Measurements from ENCODE around the gene UNC45B.
"Not testable (repeated sequence)": the region's sequence is repeated elsewhere in the genome, so short reads cannot be mapped to it uniquely, and the experiment has no call there.

Gene UNC45B

DNA sequence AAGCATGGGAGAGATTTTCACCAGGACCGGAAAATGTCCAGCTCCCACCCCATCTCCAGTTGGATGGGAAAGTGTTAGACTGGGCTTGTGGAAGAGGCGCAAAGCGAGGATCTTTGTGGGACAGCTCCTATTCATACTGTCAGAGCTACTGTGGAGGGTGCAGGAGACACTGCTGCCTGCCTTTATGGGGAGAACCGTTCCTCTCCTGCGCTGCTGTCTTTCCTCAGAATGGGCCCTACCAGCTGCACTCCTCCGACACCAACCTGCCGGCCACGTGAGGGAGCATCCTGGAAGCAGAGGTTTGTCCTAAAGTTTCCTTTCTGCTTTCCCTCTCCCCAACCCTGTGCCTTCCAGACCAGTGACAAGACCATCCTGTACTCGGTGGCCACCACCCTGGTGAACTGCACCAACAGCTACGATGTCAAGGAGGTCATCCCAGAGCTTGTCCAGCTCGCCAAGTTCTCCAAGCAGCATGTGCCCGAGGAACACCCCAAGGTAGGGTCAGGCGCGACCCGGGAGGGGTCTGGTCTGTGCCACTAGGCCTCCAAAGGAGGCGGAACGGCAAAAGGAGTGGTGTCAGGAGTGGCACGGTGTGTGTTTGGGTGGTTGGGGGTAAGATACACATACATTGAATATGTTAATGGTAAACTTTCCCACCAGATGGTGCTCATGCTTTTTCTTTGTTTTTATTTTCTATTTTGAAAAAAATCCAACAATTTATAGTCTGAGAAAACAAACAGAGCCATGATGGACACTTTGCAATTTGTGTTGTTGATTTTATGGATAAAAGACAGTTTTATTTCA, 23.6 kb downstream of the UNC45B start:
- no peak overlapping the region for H3K4me3 ChIP-seq (ENCODE audit: low read depth, low read length)
- DNase-seq (ENCODE audit: low read depth): no peak
- in situ Hi-C loops (cut with HindIII; ENCODE audit: low sequenced_read_pairs): no loop called here

DNA sequence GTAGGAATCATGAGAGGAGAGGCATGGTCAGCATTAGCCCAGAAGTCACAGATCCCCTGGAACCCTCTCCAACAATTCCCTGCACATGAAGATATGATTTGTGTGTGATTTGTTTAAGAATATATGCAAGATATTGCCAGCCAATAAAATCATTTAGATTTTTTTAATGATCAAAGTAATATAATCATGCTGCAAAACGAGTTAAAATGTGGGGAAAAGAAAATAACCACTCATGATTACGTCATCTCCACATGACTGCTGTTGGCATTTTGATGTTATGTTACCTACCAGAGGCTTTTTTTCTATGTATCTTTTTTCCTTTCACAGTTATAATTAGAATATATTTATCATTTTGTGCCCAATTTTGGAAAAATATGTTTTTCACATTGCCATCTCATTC, 24.2 kb downstream of the UNC45B start:
- TF ChIP-seq, protein P1, sequence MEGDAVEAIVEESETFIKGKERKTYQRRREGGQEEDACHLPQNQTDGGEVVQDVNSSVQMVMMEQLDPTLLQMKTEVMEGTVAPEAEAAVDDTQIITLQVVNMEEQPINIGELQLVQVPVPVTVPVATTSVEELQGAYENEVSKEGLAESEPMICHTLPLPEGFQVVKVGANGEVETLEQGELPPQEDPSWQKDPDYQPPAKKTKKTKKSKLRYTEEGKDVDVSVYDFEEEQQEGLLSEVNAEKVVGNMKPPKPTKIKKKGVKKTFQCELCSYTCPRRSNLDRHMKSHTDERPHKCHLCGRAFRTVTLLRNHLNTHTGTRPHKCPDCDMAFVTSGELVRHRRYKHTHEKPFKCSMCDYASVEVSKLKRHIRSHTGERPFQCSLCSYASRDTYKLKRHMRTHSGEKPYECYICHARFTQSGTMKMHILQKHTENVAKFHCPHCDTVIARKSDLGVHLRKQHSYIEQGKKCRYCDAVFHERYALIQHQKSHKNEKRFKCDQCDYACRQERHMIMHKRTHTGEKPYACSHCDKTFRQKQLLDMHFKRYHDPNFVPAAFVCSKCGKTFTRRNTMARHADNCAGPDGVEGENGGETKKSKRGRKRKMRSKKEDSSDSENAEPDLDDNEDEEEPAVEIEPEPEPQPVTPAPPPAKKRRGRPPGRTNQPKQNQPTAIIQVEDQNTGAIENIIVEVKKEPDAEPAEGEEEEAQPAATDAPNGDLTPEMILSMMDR (IDR thresholded peaks at IDR 0.05; ENCODE audit: low read depth, low read length, missing control alignments): no peak
- no peak overlapping the region for H3K4me3 ChIP-seq (ENCODE audit: low read depth, low read length)
- no peak for DNase-seq (ENCODE audit: low read depth)
- in situ Hi-C loops (cut with HindIII; ENCODE audit: low sequenced_read_pairs): no loop called here

More for the DNA sequence above, 23.6 kb downstream of the UNC45B start:
- TF ChIP-seq, protein P1 (IDR thresholded peaks at IDR 0.05; ENCODE audit: low read depth, low read length, missing control alignments): peak; percentile 2

DNA sequence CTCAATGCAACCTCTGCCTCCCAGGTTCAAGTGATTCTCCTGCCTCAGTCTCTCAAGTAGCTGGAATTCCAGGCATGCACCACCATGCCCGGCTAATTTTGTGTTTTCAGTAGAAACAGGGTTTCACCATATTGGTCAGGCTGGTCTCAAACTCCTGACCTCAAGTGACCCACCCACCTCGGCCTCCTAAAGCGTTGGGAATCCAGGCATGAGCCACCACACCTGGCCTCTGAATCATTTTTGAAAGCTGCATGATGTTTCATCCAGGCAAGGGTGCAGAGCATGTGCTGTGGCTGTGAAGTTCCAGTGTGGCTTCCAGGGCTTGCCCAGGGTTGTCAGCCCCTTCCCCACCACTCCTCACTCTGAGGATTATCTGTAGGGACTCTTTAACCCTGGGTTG, 24.7 kb downstream of the UNC45B start:
- H3K4me3 ChIP-seq (ENCODE audit: low read depth, low read length); in situ Hi-C loops (cut with HindIII; ENCODE audit: low sequenced_read_pairs): not testable (repeated sequence)

DNA sequence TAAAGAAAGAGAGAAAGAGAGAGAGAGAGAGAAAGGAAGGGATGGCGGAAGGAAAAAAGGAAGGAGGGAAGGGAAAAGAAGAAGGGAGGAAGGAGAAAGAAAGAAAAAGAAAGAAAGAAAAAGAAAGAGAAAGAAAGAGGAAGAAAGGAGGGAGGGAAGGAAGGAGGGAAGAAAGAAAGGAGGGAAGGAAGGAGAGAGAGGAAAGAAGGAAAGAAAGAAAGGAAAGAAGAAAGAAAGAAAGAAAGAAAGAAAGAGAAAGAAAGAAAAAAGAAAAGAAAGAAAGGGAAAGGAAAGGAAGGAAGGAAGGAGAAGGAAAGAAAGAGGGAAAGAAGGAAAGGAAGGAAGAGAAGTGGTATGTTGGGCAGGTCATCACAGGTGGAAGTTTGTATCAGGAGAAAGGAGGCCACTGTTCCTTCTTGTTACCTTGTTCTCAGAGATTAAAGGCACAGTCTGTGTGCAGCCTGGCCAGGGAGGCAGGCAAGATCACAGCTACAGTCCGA, 27.3 kb downstream of the UNC45B start:
- DNase-seq (ENCODE audit: low read depth): no peak
- no peak overlapping the region for H3K4me3 ChIP-seq (ENCODE audit: low read depth, low read length)
- TF ChIP-seq, protein P1 (IDR thresholded peaks at IDR 0.05; ENCODE audit: low read depth, low read length, missing control alignments): no peak
- in situ Hi-C loops (cut with HindIII; ENCODE audit: low sequenced_read_pairs): no loop called here

More for the DNA sequence above, 24.7 kb downstream of the UNC45B start:
- not testable (repeated sequence) for DNase-seq (ENCODE audit: low read depth)

DNA sequence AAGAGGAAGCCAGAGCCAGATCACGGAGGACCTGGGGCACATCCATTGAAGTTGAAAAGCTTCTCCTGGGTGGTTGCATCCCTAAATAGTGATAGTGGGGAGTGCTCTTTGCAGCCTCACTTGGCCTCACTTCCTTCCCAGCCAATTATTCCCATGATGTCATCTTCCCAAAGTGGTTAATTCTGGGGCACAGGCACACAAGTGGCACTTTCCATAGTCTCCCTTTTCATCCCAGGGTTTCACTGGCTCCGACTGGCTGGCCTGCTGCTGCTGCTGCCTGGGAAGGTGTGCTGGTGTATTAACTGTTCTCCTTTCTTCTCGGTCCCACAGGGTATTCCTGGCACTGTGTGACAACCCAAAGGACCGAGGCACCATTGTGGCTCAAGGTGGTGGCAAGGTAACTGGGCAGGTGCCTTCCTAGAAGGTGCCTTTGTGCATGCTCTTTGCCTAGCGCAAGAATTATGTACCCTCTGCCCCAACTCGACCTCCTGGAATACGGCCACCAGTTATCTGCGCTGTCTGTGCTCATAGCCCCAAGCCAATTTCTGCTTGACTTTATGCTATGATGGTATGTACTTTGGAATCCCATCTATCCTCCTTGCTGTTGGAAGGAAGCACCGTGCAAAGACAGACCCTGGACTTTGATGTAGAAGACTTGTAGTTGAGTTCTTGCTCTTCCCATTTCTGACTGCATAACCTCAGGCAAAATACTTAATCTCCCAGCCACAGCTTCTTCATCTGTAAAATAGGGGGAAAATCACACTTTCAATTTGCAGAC, 28.2 kb downstream of the UNC45B start:
- no peak for DNase-seq (ENCODE audit: low read depth)
- TF ChIP-seq, protein P1 (IDR thresholded peaks at IDR 0.05; ENCODE audit: low read depth, low read length, missing control alignments): no peak
- no peak overlapping the region for H3K4me3 ChIP-seq (ENCODE audit: low read depth, low read length)
- in situ Hi-C loops (cut with HindIII; ENCODE audit: low sequenced_read_pairs): no loop called here

DNA sequence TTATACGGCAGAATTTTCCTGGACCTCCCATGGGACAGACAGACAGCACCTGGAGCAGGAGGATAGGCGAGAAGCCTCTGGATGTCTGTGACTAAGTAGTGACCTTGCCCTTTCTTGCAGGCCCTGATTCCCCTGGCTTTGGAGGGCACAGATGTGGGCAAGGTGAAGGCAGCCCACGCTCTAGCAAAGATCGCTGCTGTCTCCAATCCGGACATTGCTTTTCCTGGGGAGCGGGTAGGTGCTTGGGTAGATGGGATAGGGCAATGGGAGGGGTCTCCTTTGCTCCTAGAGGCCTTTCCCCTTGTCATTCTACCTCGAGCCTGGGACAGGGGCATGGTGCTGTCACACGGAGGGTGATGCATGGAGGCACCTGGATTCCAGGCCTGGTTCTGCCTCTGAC, 29.3 kb downstream of the UNC45B start:
- in situ Hi-C loops (cut with HindIII; ENCODE audit: low sequenced_read_pairs): no loop called here
- no peak for DNase-seq (ENCODE audit: low read depth)
- H3K4me3 ChIP-seq (ENCODE audit: low read depth, low read length): no peak overlapping the region
- TF ChIP-seq, protein P1 (IDR thresholded peaks at IDR 0.05; ENCODE audit: low read depth, low read length, missing control alignments): no peak

DNA sequence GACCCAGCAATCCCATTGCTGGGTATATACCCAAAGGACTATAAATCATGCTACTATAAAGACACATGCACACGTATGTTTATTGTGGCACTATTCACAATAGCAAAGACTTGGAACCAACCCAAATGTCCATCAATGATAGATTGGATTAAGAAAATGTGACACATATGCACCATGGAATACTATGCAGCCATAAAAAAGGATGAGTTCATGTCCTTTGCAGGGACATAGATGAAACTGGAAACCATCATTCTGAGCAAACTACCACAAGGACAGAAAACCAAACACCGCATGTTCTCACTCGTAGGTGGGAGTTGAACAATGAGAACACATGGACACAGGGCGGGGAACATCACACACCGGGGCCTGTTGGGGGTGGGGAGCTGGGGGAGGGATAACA, 31.8 kb downstream of the UNC45B start:
- H3K4me3 ChIP-seq (ENCODE audit: low read depth, low read length); in situ Hi-C loops (cut with HindIII; ENCODE audit: low sequenced_read_pairs); DNase-seq (ENCODE audit: low read depth): not testable (repeated sequence)

Data from astrocyte of the cerebellum (primary cell).